ENCODE results near the gene TRPM1.

GRCh38 chr15:30962659-30963058 lies 138.9 kb downstream of the TRPM1 start:
- TF ChIP-seq CTCF (IDR thresholded peaks at IDR 0.05) (no peak), POLR2AphosphoS5 (IDR thresholded peaks at IDR 0.05) (no peak)
